Keratinocyte (primary cell): Measurements from ENCODE around the gene VILL. TPM values are rescaled to one million over a fixed set of nuclear protein-coding genes. Genes with fewer than 3 reads are reported as not detected.

Experiments used
- DNase-seq: peaks from one replicate; pipeline ENCODE4 v3.0.0-alpha.2; 2011; ENCODE audit warnings: low read depth, missing footprints, low spot score
- FAIRE-seq: peaks from 2 replicates; lab custom pipeline; 2011; peaks lifted over from hg19 to GRCh38; lab: Jason Lieb, UNC
- H2AFZ ChIP-seq: 2 replicates; pipeline ENCODE4 v1.6.0; 2012; ENCODE audit warnings: low read length, control low read depth, inconsistent platforms; ENCODE audit not compliant: control insufficient read depth
- H3K27ac ChIP-seq: 2 replicates; pipeline ENCODE4 v1.5.1; 2011; ENCODE audit warnings: low read length; ENCODE audit not compliant: control insufficient read depth, insufficient read depth
- H3K27me3 ChIP-seq: 3 replicates; pipeline ENCODE4 v1.6.0; 2011; ENCODE audit warnings: low read length; ENCODE audit not compliant: control insufficient read depth, insufficient read depth; ENCODE audit errors: extremely low read depth
- H3K36me3 ChIP-seq, 2 experiments: 2 replicates in 1 of 2; 3 replicates in 1 of 2; pipeline ENCODE4 v1.5.1; 2011; ENCODE audit warnings: low read length in 2 of 2, mild to moderate bottlenecking in 1 of 2; ENCODE audit not compliant: control insufficient read depth in 2 of 2, insufficient read depth in 2 of 2; ENCODE audit errors: extremely low read depth in 1 of 2
- H3K4me1 ChIP-seq: 3 replicates; pipeline ENCODE4 v1.5.1; 2011; ENCODE audit warnings: low read length; ENCODE audit not compliant: control insufficient read depth, insufficient read depth; ENCODE audit errors: extremely low read depth
- H3K4me2 ChIP-seq: 3 replicates; pipeline ENCODE4 v1.6.0; 2011; ENCODE audit warnings: low read depth, low read length; ENCODE audit not compliant: control insufficient read depth, insufficient read depth; ENCODE audit errors: extremely low read depth
- H3K4me3 ChIP-seq, 3 experiments: fragments of 200-600 bp in 1 of 3; sonication (generic) in 1 of 3; 2 replicates in 2 of 3; 3 replicates in 1 of 3; pipeline ENCODE4 v1.5.1; 2011 to 2016; ENCODE audit warnings: low read length in 3 of 3, mild to moderate bottlenecking in 3 of 3, control low read depth in 2 of 3, inconsistent platforms in 1 of 3, low read depth in 1 of 3, mixed read lengths in 1 of 3, mixed run types in 1 of 3, moderate library complexity in 1 of 3; ENCODE audit not compliant: control insufficient read depth in 2 of 3, insufficient read depth in 2 of 3; ENCODE audit errors: extremely low read depth in 1 of 3
- H3K79me2 ChIP-seq: 2 replicates; pipeline ENCODE4 v1.6.0; 2012; ENCODE audit warnings: low read length; ENCODE audit not compliant: control insufficient read depth, insufficient read depth
- H3K9ac ChIP-seq: 3 replicates; pipeline ENCODE4 v1.6.0; 2011; ENCODE audit warnings: low read length; ENCODE audit not compliant: control insufficient read depth, insufficient read depth; ENCODE audit errors: extremely low read depth
- H3K9me1 ChIP-seq: 3 replicates; pipeline ENCODE4 v1.6.0; 2011; ENCODE audit warnings: low read length; ENCODE audit not compliant: control insufficient read depth, insufficient read depth; ENCODE audit errors: extremely low read depth
- H3K9me3 ChIP-seq: 2 replicates; pipeline ENCODE4 v1.5.1; 2012; ENCODE audit warnings: low read depth, low read length; ENCODE audit not compliant: control insufficient read depth
- H4K20me1 ChIP-seq: 3 replicates; pipeline ENCODE4 v1.6.0; 2011; ENCODE audit warnings: low read length; ENCODE audit not compliant: control insufficient read depth, insufficient read depth; ENCODE audit errors: extremely low read depth
- CTCF ChIP-seq, 3 experiments: IDR thresholded peaks in 1 of 3; conservative IDR thresholded peaks in 1 of 3; optimal IDR thresholded peaks in 1 of 3; 2 replicates in 2 of 3; 3 replicates in 1 of 3; pipeline versions ENCODE3 to v1.5.1; 2011; ENCODE audit warnings: low read length in 3 of 3, mild to moderate bottlenecking in 3 of 3, moderate library complexity in 2 of 3, control low read depth in 1 of 3, inconsistent platforms in 1 of 3; ENCODE audit not compliant: insufficient read depth in 2 of 3; ENCODE audit errors: extremely low read depth in 1 of 3
- EZH2 ChIP-seq: IDR thresholded peaks from one replicate; pipeline ENCODE4 v1.6.1; 2012; ENCODE audit warnings: inconsistent platforms, mild to moderate bottlenecking, low read length, moderate library complexity
- dilution Hi-C: fragments of 300-500 bp; cut with MboI; formaldehyde crosslinking; loops from one replicate; pipeline ENCODE4 v1.7.0; 2020; ENCODE audit warnings: low sequenced_read_pairs; ENCODE audit not compliant: extremely low pct_ligation_motif_present
- polyA plus RNA-seq, 5 experiments: library from polyadenylated mRNA; depleted of rRNA in 3 of 5; stranded (reverse) in 3 of 5; stranded (forward) in 1 of 5; unstranded in 1 of 5; fragments of >200 nt; gene quantifications; 1 replicate in 1 of 5; 2 replicates in 3 of 5; 3 replicates in 1 of 5; pipeline versions ENCODE4 v1.2.1 to v1.2.3, GENCODE V29; 2011 to 2012; ENCODE audit warnings: missing spikeins in 2 of 5, low read depth in 1 of 5, low replicate concordance in 1 of 5

Gene VILL
- polyA plus RNA-seq, 1 donor (not counting 4 experiments of a cell fraction or from before 2014, with no cell fraction given), result 2.1 TPM

- Histone ChIP-seq H3K4me3 (no peak overlapping the region), H2AFZ (peak overlapping the region; percentile 94), H3K4me2 (peak overlapping the region; percentile 60), H3K79me2 (no peaks in the 10 kb centered on the region), H3K4me1 (peaks cover 16% of the 10 kb centered on the region), H4K20me1 (no peaks in the 10 kb centered on the region), H3K36me3 (no peaks in the 10 kb centered on the region), H3K27me3 (no peaks in the 10 kb centered on the region), H3K9me3 (no peaks in the 10 kb centered on the region), H3K27ac (peak overlapping the region; percentile 5), H3K9me1 (no peaks in the 10 kb centered on the region), H3K9ac (no peak overlapping the region)
- FAIRE-seq, result no peak
- dilution Hi-C loops, result no loop called here
- DNase-seq, result no peak
- TF ChIP-seq CTCF (optimal IDR thresholded peaks at IDR 0.05 in 1 of 3, IDR thresholded peaks at IDR 0.05 in 1 of 3, conservative IDR thresholded peaks at IDR 0.05 in 1 of 3; ENCODE audit: extremely low read depth in 1 of 3, insufficient read depth in 2 of 3, low read length in 3 of 3), result no peak
These were observed 47.9 kb downstream of the VILL start for GRCh38 chr3:38038447-38038911.

DNA sequence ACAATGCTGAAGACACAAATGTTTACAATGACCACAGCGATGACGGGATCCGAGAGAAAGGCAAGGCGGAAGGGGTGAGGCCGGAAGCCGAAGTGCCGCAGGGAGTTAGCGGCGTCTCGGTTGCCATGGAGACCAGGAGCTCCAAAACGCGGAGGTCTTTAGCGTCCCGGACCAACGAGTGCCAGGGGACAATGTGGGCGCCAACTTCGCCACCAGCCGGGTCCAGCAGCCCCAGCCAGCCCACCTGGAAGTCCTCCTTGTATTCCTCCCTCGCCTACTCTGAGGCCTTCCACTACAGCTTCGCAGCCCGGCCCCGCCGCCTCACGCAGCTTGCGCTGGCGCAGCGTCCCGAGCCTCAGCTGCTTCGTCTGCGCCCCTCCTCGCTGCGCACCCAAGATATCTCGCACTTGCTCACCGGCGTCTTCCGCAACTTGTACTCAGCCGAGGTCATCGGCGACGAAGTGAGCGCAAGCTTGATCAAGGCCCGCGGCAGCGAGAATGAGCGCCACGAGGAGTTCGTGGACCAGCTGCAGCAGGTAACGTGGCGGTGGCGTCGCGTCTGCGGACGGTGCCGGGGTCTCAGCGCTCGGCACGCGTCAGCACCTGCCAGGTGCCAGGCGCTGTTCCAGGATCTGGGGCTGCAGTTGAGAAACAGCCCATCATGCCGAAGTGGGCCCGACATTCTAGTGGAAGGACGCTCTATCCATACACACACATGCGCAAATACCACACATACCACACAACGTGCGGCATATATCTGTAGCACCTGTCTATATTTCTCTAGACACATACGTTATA is 48.7 kb downstream of the VILL start, which contains the start of gene DLEC1:
Gene DLEC1, plus strand, starts transcription at position 108 of the 798 bp plus-strand sequence. Its CDS starts 18 bp downstream, at position 126.
- Histone ChIP-seq H3K4me3 (peak within 1 kb of the TSS in 1 of 3 experiments; percentile 64), H3K27me3 (no peaks in the 10 kb centered on the region), H3K27ac (peak within 1 kb of the TSS; percentile 5), H3K9ac (peak within 1 kb of the TSS; percentile 62), H3K4me1 (peaks cover 16% of the 10 kb centered on the region), H3K9me1 (no peaks in the 10 kb centered on the region), H3K4me2 (peak within 1 kb of the TSS; percentile 60), H4K20me1 (no peaks in the 10 kb centered on the region), H3K9me3 (no peaks in the 10 kb centered on the region), H2AFZ (peak within 1 kb of the TSS; percentile 94), H3K79me2 (no peaks in the 10 kb centered on the region), H3K36me3 (no peaks in the 10 kb centered on the region)
- DNase-seq, result no peak
- FAIRE-seq, result peak; percentile 36
- dilution Hi-C loops, result no loop called here
- TF ChIP-seq EZH2 (no peak), CTCF (optimal IDR thresholded peaks at IDR 0.05 in 1 of 3, IDR thresholded peaks at IDR 0.05 in 1 of 3, conservative IDR thresholded peaks at IDR 0.05 in 1 of 3; ENCODE audit: extremely low read depth in 1 of 3, insufficient read depth in 2 of 3, low read length in 3 of 3) (no peak)
